Endodermal cell (in vitro differentiated cells): ENCODE data around the gene NAA38. TPM values are rescaled to one million over a fixed set of nuclear protein-coding genes. Genes with fewer than 3 reads are reported as not detected.
A peak's percentile ranks its signal among the peaks of the same experiment; 100 is the strongest.

Experiments
- DNase-seq: peaks from one replicate; pipeline ENCODE4 v3.0.0-alpha.2; 2017
- H3K27ac ChIP-seq: 2 replicates; pipeline ENCODE4 v1.5.1; 2013; ENCODE audit warnings: mild to moderate bottlenecking, low read depth, low read length, moderate library complexity
- H3K27me3 ChIP-seq: 2 replicates; pipeline ENCODE4 v1.6.1; 2013; ENCODE audit warnings: mild to moderate bottlenecking, low read length, moderate library complexity; ENCODE audit not compliant: insufficient read depth, control insufficient read depth, poor library complexity, severe bottlenecking
- H3K36me3 ChIP-seq: 2 replicates; pipeline ENCODE4 v1.7.0; 2013; ENCODE audit warnings: mild to moderate bottlenecking, low read length, moderate library complexity; ENCODE audit not compliant: control insufficient read depth, insufficient read depth
- H3K4me1 ChIP-seq: one replicate; pipeline ENCODE4 v1.7.0; 2013; ENCODE audit warnings: low read length; ENCODE audit not compliant: control insufficient read depth, insufficient read depth
- H3K4me3 ChIP-seq: 2 replicates; pipeline ENCODE4 v1.5.1; 2013; ENCODE audit warnings: mild to moderate bottlenecking, low read length, moderate library complexity
- H3K9ac ChIP-seq: 2 replicates; pipeline ENCODE4 v1.6.1; 2013; ENCODE audit warnings: mild to moderate bottlenecking, low read length, moderate library complexity; ENCODE audit not compliant: poor library complexity, severe bottlenecking; ENCODE audit errors: extremely low read depth
- H3K9me3 ChIP-seq: 2 replicates; pipeline ENCODE4 v1.6.1; 2013; ENCODE audit warnings: mild to moderate bottlenecking, low read length, moderate library complexity; ENCODE audit not compliant: control insufficient read depth
- H3K27ac Mint-ChIP-seq: 2 replicates; pipeline ENCODE4 v1.8.0; 2020; ENCODE audit warnings: mixed read lengths
- H3K27me3 Mint-ChIP-seq: 2 replicates; pipeline ENCODE4 v1.8.0; 2021; ENCODE audit warnings: mild to moderate bottlenecking, mixed read lengths; ENCODE audit not compliant: insufficient read depth
- H3K36me3 Mint-ChIP-seq: 2 replicates; pipeline ENCODE4 v1.8.0; 2020; ENCODE audit warnings: low read depth, mixed read lengths
- H3K4me1 Mint-ChIP-seq: 2 replicates; pipeline ENCODE4 v1.8.0; 2020; ENCODE audit warnings: mixed read lengths
- H3K4me3 Mint-ChIP-seq: 2 replicates; pipeline ENCODE4 v1.8.0; 2020; ENCODE audit warnings: mild to moderate bottlenecking, moderate library complexity, mixed read lengths
- H3K9me3 Mint-ChIP-seq: 2 replicates; pipeline ENCODE4 v1.8.0; 2020; ENCODE audit warnings: mild to moderate bottlenecking, mixed read lengths
- CTCF ChIP-seq: fragments of 200-600 bp; sonication (generic); conservative IDR thresholded peaks from 2 replicates; pipeline ENCODE4 v1.5.0; 2021; ENCODE audit warnings: antibody characterized with exemption, mild to moderate bottlenecking
- WGBS, 2 experiments: methylation state at CpG; one replicate each; pipeline versions ENCODE4 v1.1.5 to v1.1.7; 2013; ENCODE audit warnings: missing lambda C conversion rate in 2 of 2, mixed read lengths in 1 of 2; ENCODE audit not compliant: insufficient coverage in 1 of 2, insufficient read length in 1 of 2; 5-methylcytosine and 5-hydroxymethylcytosine counted together
- total RNA-seq, 2 donors: library from RNA; stranded (reverse); fragmentation: NEBNext Ultra II Directional in 1 of 2; extraction: Animal tissue kit (Norgen Biotek cat#: 25700) in 1 of 2; gene quantifications; 2 replicates in 1 of 2; 3 replicates in 1 of 2; pipeline ENCODE4 v1.2.1, GENCODE V29; 2021

The NAA38 gene
- total RNA-seq, 2 donors from 2014 or later, result 38.9 to 44.8 TPM

DNA sequence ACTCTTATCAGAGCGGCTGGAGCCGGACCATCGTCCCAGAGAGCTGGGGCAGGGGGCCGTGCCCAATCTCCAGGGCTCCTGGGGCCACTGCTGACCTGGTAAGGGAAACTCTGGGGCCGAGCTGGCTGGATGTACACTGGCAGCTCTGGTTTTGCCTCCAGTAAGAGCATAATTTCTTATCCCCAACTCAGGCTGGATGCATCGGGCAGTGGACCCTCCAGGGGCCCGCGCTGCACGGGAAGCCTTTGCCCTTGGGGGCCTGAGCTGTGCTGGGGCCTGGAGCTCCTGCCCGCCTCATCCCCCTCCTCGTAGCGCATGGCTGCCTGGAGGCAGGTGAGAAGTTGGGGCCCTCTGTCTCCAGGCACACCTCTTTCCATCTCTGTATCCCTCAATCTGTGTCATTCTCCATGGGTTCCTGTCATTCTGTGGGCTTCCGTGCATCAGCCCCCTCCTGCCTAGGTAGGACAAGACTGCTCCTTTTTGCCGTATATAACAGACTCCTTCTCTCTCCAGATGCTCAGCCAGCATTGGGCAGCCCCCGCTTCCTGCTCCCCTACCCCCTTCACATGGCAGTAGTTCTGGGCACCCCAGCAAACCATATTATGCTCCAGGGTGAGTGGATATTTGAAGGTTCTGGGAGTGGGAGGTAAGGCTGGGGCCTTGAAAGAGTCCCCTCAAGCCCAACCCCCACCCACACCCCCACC lies 11.8 kb downstream of the NAA38 start:
- H3K9me3 Mint-ChIP-seq, result no peaks in the 10 kb centered on the region
- DNase-seq, result no peak
- peaks cover 33% of the 10 kb centered on the region for H3K36me3 Mint-ChIP-seq
- peaks cover 2% of the 10 kb centered on the region for H3K27me3 Mint-ChIP-seq
- peaks cover 13% of the 10 kb centered on the region for H3K4me1 Mint-ChIP-seq
- no peaks in the 10 kb centered on the region for H3K9me3 ChIP-seq
- peak overlapping the region; percentile 25 for H3K9ac ChIP-seq
- TF ChIP-seq CTCF, result no peak
- H3K4me3 Mint-ChIP-seq, result peak overlapping the region; percentile 82
- no peak overlapping the region for H3K27ac Mint-ChIP-seq
- 91 to 95% methylated on average over 9 to 15 of the region's 15 CpGs for WGBS, 2 experiments
- no peaks in the 10 kb centered on the region for H3K27me3 ChIP-seq
- H3K36me3 ChIP-seq, result peaks cover 37% of the 10 kb centered on the region
- peak overlapping the region; percentile 93 for H3K4me3 ChIP-seq
- no peak overlapping the region for H3K27ac ChIP-seq
- peaks cover 6% of the 10 kb centered on the region for H3K4me1 ChIP-seq

GRCh38 chr17:7844292-7845154 lies 12.8 kb downstream of the NAA38 start:
- Histone ChIP-seq H3K4me1 (peaks cover 6% of the 10 kb centered on the region), H3K9ac (peak overlapping the region; percentile 71), H3K27ac (peak overlapping the region; percentile 94), H3K9me3 (no peaks in the 10 kb centered on the region), H3K27me3 (no peaks in the 10 kb centered on the region), H3K36me3 (peaks cover 27% of the 10 kb centered on the region), H3K4me3 (peak overlapping the region; percentile 93)
- DNase-seq, result peak; percentile 99
- WGBS, 2 experiments, result 1% methylated on average over 36 to 71 of the region's 71 CpGs
- no peak for TF ChIP-seq CTCF
- H3K4me1 Mint-ChIP-seq, result peaks cover 20% of the 10 kb centered on the region
- no peaks in the 10 kb centered on the region for H3K9me3 Mint-ChIP-seq
- peak overlapping the region; percentile 92 for H3K27ac Mint-ChIP-seq
- peak overlapping the region; percentile 82 for H3K4me3 Mint-ChIP-seq
- peaks cover 2% of the 10 kb centered on the region for H3K27me3 Mint-ChIP-seq
- H3K36me3 Mint-ChIP-seq, result peaks cover 30% of the 10 kb centered on the region

DNA sequence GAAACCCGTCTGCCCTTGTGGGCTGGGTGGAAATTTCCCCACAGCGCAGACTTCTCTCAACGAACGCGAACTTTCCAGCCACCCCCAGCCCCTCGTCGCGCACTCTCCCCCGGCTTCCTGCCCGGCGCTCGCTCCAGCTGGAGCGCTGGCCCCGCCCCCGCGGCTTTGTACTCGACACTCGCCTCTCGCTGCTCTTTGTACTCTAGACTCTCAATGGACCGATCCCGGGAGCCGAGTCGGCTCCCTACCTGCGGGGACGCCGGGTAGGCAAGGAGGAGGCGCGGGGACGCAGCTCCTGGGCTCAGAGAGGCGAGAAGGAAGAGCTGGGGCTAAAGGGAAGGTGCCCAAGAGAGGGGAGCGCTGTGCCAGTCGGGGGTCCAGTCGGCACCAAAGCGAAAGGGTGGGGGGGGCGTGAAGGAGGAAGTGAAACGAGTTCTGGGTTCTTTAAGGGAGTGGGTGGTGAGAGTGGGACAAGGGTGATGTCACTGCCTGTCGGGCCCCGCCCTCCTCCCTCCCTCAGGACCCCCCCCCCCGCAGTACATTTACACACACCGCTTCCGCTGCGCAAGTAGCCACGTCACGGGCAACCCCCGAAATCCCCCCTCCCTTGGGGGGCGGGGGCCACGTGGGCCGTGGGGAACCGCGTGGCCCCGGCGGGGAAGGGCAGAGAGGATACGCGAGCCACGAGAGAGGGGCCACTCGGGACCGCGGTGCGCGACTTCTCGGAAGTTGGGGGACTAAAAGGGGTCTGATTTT lies 13.6 kb downstream of the NAA38 start:
- H3K36me3 Mint-ChIP-seq, result peaks cover 28% of the 10 kb centered on the region
- no peaks in the 10 kb centered on the region for H3K9me3 ChIP-seq
- peak; percentile 96 for DNase-seq
- peak overlapping the region; percentile 94 for H3K27ac ChIP-seq
- H3K4me1 Mint-ChIP-seq, result peaks cover 28% of the 10 kb centered on the region
- H3K9me3 Mint-ChIP-seq, result no peaks in the 10 kb centered on the region
- peak overlapping the region; percentile 82 for H3K4me3 Mint-ChIP-seq
- H3K4me1 ChIP-seq, result peaks cover 9% of the 10 kb centered on the region
- peak overlapping the region; percentile 97 for H3K27ac Mint-ChIP-seq
- no peak for TF ChIP-seq CTCF
- peak overlapping the region; percentile 71 for H3K9ac ChIP-seq
- no peaks in the 10 kb centered on the region for H3K27me3 ChIP-seq
- peak overlapping the region; percentile 93 for H3K4me3 ChIP-seq
- H3K27me3 Mint-ChIP-seq, result peaks cover 2% of the 10 kb centered on the region
- 0% methylated on average over 31 to 56 of the region's 61 CpGs for WGBS, 2 experiments
- peaks cover 21% of the 10 kb centered on the region for H3K36me3 ChIP-seq
